NCI-H2081 treated with DMSO at 0.1 percent for 48 hours (cell line): ENCODE data around the gene VPS39.

ENCODE experiments used
- DNase-seq: peaks from one replicate; lab custom pipeline; 2025; lab: John Stamatoyannopoulos, UW

VPS39 gene

DNA sequence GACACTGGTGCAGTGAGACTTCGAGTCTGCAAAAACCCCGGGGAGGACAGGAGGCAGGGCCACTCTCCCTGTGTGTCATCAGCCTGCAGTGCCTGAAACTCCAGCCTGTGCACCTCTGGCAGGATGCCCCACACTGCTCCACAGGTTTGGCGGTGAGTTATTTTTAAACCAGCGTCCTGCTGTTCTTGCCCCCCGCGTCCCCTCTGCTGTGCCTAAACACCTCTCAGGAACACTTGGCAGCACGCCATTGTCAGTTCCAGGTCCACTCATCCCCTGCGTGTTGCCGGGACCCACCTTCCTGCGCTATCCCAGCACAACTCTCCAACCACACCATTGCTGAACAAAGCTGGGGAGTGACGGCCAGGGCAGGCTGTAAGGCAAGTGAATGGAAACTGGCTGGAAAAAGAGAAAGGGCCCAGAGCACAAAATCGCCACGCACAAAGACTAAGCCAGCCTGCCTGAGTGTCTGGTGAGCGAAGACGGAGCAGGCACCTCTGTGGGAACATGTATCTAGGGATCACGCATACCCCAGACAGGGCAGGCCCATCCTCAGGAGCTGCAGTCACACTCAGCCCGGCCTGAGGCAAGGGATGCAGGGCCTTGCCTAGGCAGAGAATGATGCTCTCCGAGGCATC, 48.6 kb downstream of the VPS39 start:
- peak; percentile 7 for DNase-seq

- no peak for DNase-seq
Observed at GRCh38 chr15:42158941-42159340, 49.2 kb downstream of the VPS39 start.

- DNase-seq, result no peak
Observed at GRCh38 chr15:42157981-42158765, 49.9 kb downstream of the VPS39 start.

DNA sequence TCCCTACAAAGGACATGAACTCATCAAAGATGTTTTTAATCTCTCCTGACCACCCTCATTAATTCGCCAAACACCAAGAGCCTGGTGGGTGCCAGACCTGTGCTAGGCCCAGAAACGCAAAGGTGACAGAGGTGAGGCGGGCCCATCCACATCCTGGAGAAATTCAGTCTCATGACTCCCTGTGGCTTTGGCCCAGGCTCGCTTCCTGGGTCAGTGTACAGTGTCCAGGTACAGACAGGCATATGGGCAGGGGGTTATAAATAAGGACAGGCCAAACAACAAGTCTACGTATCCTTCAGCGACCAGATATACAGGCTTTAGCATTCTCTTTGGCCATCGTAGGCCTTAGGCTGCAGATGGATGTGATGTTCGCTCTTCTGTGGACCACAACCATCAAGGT, 50.7 kb downstream of the VPS39 start:
- DNase-seq, result no peak

DNA sequence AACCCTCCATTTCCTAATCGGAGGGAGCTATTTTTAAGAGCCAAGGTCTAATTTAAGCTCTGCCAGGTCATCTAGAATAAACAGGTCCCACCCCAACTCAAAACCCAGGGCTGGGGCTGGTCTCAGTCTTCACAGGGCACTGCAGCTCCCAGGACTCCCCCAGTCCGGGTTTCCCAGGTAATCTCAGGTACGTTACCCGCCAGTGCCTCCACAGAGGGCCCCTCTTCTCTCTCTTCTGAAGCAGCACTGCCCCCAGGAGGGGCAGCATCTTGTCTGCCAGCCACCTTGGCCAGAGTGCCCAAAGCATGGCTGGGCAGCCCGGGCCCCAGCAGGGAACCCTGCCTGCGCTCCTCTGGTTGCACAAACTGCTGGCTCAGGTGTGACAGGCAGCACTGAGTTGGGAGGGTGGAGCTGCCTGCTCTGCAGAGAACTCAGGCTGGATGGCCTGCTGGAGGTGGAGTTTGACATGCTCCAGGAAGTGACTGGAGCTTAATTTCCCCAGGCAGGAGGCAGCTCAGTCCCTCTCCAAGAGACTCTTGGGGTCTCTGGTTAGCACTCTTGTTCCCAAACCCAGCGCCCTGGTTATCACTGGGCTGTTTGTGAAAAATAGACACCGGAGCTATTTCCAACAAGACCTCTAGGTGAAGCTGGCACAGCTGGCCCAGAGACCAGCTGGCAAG, 51.7 kb downstream of the VPS39 start, which contains the start of gene PLA2G4F:
Gene PLA2G4F, minus strand, starts transcription at position 394 of the 680 bp plus-strand sequence. Its CDS starts 87 bp downstream, at position 307.
- DNase-seq, result no peak

DNA sequence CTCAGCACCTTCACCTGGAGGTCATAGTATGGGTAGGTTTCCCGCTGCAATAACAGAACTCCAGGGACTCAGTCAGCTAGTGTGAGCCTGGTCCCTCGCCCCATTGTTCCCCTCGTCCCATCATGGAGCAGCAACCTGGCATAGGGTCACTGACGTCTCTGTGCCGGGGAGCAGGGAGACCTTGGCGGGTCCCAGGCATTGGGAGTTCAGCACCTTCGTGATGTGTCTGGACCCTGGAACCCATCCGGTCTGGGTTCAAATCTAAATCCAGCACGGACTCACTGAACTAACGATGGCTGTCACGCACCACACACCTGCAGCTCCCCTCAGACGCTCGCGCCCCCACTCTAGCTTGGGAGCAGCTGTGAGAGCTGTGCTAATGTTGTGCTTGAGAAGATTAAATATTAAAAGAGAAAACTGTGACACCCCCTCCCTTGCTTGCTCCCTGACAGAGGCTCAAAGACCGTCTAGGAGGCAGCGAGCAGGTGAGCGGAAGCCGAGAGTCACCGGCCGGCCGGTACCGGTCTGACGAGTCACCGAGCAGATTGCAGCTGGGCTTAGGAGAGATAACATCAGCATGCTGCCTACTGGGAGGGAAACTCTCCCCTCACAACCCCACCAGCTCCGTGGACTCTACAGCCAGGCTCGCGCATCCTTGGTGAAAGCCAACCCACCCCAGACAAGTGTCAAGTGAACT, 52.4 kb downstream of the VPS39 start:
- DNase-seq, result no peak

DNA sequence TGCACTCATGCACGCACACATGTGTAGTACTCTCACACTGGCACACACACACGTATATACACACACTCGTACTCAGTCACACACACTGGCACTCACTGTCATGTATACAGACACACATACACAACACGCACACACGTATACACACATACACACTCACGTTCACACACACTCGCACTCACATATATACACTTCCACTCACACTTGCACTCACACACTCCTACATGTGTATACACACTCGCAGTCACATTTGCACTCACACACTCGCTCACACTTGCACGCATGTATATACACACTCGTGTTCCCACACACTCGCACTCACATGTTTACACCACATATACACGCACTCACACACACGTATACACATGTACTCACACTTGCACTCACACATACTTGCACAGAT, 53.1 kb downstream of the VPS39 start:
- no peak for DNase-seq

DNA sequence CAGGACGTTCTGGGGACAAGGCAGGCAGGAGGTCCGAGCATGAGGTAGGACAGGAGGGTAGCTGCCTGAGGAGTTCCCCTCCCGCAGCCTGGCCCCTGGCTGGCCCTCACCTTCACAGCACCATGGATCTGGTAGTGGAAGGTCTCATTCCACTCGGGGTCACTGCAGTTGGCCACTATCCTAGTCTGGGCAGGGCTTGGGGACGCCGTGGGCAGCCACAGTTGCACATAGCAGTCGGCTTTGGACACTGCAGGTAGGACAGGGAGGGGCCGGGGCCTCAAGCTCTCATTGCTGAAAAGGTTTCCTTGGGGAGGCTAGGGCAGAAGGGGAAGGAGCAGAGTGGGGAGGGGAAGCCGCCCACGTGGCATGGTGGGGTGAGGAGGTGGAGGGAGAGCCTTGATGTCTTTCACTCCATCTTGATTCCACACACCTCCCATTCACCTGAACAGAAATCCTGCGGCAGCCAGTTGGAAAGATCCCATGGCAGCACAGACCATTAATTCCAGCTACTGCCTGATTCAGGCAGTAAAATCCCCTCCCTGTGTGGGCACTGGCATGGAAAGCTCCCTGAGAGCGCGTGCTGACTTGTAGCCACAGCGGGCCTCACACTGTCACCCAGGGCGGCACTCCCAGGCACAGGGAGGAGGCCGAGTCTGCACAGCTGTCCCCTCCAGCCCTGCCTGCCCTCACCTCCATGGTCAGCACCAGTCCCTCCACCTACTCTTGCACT, 53.7 kb downstream of the VPS39 start:
- no peak for DNase-seq

DNA sequence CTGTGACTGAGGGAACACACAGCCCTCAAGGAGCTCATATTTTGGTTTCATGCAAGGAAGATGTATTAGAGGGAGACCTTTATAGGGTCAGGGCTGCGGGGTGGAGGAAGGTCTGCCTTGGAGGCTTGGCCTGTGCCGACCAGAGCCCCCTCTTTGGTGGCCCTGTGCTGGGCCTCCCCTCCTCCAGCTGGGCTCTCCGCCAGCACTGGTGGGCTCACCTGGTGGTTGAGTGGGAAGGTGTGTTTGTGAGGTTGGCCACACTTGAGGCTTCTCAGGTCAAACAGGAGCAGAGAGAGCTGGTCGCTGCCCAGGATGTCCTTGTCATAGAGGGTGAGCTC, 54.3 kb downstream of the VPS39 start:
- DNase-seq, result no peak

GRCh38 chr15:42152921-42153698, 55.0 kb downstream of the VPS39 start:
- DNase-seq, result no peak

DNA sequence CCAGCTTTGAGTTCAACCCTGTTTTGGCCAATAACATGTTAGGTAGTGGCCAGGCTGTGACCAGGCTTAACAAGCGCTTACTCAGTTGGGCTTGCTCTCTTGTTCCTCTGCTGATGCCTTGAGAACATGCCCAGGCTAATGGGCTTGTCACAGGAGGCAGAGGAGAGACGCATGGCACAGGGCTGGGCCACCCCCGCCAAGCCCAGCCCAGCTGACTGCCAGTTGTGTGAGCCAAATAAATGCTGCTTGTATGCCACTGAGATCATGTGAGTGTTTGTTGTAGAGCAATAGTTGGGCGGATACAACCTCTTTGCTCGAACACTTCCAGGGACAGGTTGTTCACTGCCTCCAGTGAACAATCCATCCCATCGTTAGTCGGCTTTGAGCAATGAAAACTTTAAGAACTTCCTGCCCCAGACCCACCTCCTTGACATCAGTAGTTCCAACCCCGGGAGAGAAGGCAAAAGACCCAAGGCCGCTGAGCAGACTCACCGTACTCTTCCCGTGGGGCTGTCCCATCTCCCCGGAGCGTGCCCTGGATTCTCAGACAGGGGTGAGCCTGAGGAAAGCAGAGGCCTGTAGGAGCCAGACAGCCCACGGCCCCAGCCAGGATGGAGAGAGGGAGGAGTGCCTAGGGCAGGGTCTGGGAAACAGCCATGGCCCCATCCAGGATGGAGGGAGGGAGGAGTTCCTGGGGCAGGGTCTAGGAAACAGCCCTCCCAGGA, 55.7 kb downstream of the VPS39 start:
- DNase-seq, result no peak

DNA sequence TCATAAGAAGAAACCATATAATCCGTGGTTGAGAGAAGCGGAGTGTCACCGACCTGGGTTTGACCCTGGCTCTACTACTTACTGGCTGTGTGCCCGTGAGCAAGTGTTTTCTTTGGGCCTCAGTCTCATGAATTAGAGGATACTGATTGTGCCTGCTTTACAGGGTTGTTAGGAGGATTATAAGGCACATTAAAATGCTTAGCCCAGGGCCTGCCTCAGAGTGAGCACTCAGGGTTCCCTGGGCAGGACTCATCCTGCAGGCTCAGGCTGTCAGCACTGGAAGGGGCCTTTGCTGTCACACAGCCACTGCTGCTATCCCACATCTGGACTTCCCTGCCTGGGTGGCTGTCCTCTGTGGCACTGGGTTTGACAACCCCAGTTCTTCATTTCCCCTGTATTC, 56.4 kb downstream of the VPS39 start:
- DNase-seq, result no peak

- DNase-seq, result no peak
Observed at GRCh38 chr15:42151141-42151561, 57.0 kb downstream of the VPS39 start.

- no peak for DNase-seq
Observed at GRCh38 chr15:42150219-42150970, 57.7 kb downstream of the VPS39 start.

DNA sequence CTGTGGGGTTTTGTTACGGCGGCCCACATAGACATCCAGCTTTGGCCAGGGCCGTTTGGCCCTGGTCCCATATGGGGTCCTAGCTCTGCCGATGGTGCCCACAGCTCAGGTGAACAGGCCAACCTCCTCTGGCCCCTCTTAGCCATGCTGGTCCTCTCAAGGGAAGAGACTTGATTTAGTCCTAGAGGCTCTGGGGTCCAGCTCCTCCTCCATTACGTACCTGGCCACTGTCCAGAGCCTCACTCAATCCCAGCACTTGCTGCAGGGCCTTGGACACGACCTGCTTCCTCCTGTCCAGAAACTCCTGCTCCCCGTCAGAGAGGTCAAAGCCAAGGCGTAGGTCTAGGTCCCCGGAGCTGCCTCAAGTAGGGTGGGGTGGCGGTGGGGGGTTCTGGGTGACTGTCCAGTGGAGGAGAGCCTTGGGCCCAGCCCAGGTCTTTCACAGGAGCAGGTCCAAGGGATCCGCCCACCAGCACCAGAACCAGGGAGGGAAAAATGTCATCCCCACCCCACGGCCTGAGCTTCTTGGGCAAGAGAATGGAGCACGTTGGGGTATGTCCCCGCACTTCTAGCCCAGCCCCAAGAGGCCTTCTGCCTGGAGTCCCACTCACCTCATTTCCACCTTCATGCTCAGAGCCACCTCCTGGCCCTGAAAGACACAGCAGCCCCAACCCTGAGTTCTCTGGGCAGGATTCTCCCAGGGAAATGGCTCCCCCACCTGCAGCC, 58.4 kb downstream of the VPS39 start:
- DNase-seq, result no peak

DNA sequence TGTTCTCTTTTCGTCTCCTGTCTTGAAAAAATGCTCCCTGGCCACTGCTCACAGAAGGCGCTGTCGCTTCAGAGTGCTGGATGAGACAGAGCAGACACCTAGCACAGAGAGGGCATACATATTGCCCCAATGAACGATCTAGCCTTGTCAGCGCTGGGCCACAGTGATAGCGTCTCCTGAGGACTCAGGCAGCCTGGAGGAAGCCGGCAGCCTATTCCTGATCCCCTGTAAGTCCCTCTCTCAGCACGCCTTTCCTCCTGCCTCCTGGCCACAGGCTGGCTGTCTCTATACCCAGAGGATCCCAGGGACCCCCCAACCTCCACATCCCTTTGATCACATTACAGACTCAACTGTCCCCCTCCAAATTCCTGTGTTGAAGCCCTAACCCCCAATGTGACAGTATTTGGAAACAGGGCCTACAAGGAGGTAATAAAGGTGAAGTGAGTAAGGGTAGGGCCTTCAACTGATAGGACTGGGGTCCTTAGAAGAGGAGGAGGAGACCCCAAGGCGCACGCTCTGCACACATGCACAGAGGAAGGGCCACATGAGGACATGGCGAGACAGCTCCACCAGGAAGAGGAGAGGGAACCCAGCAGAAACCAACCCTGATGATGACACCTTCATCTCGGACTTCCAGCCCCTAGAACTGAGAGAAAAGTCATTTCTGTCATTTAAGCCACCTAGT, 59.2 kb downstream of the VPS39 start:
- no peak for DNase-seq

DNA sequence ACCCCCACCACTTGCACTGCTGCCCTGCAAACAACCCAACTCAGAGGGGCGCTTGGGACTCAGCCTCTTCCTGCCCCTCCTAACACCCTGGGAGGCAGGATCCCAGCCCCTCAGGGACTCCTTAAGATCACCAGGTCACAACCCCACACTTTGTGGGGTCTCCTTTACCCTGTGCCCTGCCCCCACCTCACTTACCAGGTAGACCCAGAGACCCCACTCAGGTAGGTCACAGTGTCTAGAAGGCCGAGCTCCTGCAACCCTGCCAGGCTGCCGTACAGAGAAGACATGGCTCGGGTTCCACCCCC, 60.7 kb downstream of the VPS39 start:
- DNase-seq, result no peak
